ENCODE results near the gene MATN1. TPM values are rescaled to one million over a fixed set of nuclear protein-coding genes. Genes with fewer than 3 reads are reported as not detected.
A peak's percentile ranks its signal among the peaks of the same experiment; 100 is the strongest.

Gene MATN1
- total RNA-seq, 1 donor from 2014 or later, result 0.47 TPM

DNA sequence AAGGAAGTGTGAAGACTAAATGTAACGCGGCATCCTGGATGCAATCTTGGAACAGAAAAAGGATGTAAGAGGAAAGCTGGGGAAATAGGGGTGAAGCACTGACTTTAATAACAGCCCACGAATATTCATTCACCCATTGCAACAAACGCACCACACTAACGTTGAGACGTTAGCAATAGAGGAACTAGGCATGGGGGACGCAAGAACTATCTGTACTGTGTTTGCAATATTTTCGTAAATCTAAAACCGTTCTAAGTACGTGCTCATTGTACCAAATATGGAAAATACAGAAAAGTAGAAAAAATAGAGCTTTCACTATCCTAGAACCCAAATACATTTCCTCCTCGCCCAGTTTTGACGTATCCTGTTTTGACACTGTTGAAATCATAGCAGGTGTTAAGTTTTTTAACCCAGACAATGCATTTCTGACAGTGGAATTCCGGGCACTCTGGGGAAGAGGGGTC is 30.3 kb upstream of the MATN1 start:
- no peak overlapping the region for H3K27ac Mint-ChIP-seq (ENCODE audit: unreplicated experiment)
- no peak for DNase-seq (ENCODE audit: low spot score)
- H3K9me3 Mint-ChIP-seq (ENCODE audit: low read depth), result no peaks in the 10 kb centered on the region
- peaks cover 13% of the 10 kb centered on the region for H3K4me1 Mint-ChIP-seq (ENCODE audit: low read depth)
- TF ChIP-seq, protein P1, sequence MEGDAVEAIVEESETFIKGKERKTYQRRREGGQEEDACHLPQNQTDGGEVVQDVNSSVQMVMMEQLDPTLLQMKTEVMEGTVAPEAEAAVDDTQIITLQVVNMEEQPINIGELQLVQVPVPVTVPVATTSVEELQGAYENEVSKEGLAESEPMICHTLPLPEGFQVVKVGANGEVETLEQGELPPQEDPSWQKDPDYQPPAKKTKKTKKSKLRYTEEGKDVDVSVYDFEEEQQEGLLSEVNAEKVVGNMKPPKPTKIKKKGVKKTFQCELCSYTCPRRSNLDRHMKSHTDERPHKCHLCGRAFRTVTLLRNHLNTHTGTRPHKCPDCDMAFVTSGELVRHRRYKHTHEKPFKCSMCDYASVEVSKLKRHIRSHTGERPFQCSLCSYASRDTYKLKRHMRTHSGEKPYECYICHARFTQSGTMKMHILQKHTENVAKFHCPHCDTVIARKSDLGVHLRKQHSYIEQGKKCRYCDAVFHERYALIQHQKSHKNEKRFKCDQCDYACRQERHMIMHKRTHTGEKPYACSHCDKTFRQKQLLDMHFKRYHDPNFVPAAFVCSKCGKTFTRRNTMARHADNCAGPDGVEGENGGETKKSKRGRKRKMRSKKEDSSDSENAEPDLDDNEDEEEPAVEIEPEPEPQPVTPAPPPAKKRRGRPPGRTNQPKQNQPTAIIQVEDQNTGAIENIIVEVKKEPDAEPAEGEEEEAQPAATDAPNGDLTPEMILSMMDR (IDR thresholded peaks at IDR 0.05), result no peak
- no peaks in the 10 kb centered on the region for H3K36me3 Mint-ChIP-seq (ENCODE audit: low read depth)
- no peak overlapping the region for H3K4me3 Mint-ChIP-seq (ENCODE audit: unreplicated experiment)
- peaks cover 6% of the 10 kb centered on the region for H3K27me3 Mint-ChIP-seq (ENCODE audit: low read depth)

DNA sequence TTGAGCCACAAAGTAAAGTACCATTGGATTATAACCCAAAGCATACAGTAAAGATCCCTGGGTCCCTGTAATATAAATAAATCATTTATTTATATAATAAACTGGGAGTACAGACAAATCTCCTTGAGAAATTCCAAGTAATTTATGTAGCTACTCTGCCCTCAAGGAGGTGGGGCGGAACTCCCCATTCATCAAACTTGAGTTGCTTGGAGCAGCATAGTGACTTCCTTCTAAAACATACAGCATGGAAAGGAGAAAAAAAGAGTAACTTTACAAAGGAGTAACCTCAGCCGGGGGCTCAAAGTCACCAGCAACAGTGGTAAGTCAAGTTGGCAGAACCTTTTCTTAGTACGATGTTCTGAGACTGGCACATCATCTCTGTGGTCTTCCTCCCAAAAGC is 29.7 kb upstream of the MATN1 start:
- Mint-ChIP-seq H3K4me1 (ENCODE audit: low read depth) (peaks cover 14% of the 10 kb centered on the region), H3K36me3 (ENCODE audit: low read depth) (no peaks in the 10 kb centered on the region), H3K4me3 (ENCODE audit: unreplicated experiment) (no peak overlapping the region), H3K27ac (ENCODE audit: unreplicated experiment) (no peak overlapping the region), H3K9me3 (ENCODE audit: low read depth) (no peaks in the 10 kb centered on the region), H3K27me3 (ENCODE audit: low read depth) (peaks cover 6% of the 10 kb centered on the region)
- no peak for DNase-seq (ENCODE audit: low spot score)
- TF ChIP-seq, protein P1 (IDR thresholded peaks at IDR 0.05), result no peak

DNA sequence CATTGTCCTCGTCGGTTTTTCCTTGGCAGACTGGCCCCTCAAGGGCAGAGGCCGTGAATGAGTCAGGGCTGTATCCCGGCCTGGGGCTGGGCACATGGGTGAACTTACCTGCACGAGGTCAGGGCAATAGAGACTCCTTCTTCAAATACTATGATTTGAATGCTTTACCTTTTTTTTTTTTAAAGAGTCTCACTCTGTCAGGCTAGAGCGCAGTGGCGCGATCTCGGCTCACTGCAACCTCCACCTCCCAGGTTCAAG is 29.2 kb upstream of the MATN1 start:
- TF ChIP-seq, protein P1 (IDR thresholded peaks at IDR 0.05), result no peak
- DNase-seq (ENCODE audit: low spot score), result peak; percentile 61
- no peaks in the 10 kb centered on the region for H3K36me3 Mint-ChIP-seq (ENCODE audit: low read depth)
- no peak overlapping the region for H3K27ac Mint-ChIP-seq (ENCODE audit: unreplicated experiment)
- H3K9me3 Mint-ChIP-seq (ENCODE audit: low read depth), result no peaks in the 10 kb centered on the region
- peaks cover 6% of the 10 kb centered on the region for H3K27me3 Mint-ChIP-seq (ENCODE audit: low read depth)
- no peak overlapping the region for H3K4me3 Mint-ChIP-seq (ENCODE audit: unreplicated experiment)
- peaks cover 14% of the 10 kb centered on the region for H3K4me1 Mint-ChIP-seq (ENCODE audit: low read depth)

DNA sequence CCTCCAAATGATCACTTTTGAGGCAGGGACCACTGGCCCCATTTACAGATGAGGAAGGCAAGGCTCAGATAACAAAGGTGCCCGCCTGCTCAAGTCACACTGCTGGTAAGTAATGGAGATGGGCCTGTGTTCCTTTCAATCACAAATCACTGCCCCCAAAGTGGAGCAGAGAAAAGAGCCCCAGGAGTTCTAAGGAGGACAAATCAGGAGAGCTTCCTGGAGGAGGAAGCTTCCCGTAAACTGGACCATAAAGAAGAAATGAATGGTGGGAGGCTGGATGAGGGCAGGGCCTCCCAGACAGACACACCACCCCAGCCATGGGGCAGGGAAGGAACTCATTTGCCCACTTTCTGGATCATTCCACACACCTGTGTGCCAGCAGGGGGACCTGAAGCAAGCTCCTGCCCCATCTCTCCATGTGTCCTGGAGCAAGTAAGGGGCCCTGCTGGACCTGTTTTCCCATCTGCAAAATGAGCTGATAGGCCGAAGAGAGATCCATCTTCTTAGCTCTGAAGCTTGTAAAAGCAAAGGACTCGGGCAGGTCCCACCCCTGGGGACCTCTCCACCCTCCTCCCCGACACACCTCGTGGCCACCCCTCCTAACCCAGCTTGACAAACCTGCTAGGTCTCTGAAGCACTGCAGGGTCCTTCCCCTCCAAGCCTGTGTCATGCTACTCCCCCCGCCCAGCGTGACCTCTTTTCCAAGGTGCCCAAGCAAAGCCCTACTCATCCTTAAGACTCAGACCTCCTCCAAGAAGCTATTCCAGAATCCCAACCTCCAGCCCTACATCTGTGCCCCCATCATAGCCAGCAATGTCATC is 28.7 kb upstream of the MATN1 start:
- H3K27ac Mint-ChIP-seq (ENCODE audit: unreplicated experiment), result no peak overlapping the region
- peak; percentile 43 for DNase-seq (ENCODE audit: low spot score)
- peaks cover 10% of the 10 kb centered on the region for H3K4me1 Mint-ChIP-seq (ENCODE audit: low read depth)
- H3K36me3 Mint-ChIP-seq (ENCODE audit: low read depth), result no peaks in the 10 kb centered on the region
- no peaks in the 10 kb centered on the region for H3K9me3 Mint-ChIP-seq (ENCODE audit: low read depth)
- H3K4me3 Mint-ChIP-seq (ENCODE audit: unreplicated experiment), result no peak overlapping the region
- TF ChIP-seq, protein P1 (IDR thresholded peaks at IDR 0.05), result no peak
- peaks cover 7% of the 10 kb centered on the region for H3K27me3 Mint-ChIP-seq (ENCODE audit: low read depth)

DNA sequence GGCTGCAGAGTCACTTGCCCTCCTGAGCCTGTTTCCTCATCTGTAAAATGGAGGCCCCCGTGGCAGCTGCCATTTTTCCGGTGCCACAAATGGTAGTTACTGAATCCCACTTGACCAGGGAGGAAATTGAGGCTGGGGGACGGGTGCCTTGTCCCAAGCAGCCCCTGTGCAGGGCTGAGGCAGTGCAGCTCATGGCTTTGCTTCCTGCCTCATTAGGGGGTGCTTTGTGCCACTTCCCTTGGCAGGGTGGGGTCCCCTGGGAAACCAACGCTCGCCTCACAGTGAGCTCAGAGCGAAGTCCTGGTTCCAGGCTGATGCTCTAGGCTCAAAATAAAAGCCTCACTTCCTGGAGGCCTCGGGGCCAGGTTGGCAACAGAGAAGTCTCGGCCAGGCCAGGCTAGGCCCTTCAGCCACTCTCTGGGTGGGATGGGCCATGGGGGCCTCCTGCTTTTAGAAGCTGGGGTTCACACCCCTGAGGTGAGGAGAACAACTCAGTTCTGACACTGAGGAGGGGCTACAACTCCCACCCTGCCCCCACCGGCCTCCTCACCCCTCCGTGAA is 27.4 kb upstream of the MATN1 start:
- TF ChIP-seq, protein P1 (IDR thresholded peaks at IDR 0.05), result no peak
- H3K9me3 Mint-ChIP-seq (ENCODE audit: low read depth), result no peaks in the 10 kb centered on the region
- peak; percentile 75 for DNase-seq (ENCODE audit: low spot score)
- H3K27me3 Mint-ChIP-seq (ENCODE audit: low read depth), result peaks cover 14% of the 10 kb centered on the region
- no peaks in the 10 kb centered on the region for H3K36me3 Mint-ChIP-seq (ENCODE audit: low read depth)
- no peak overlapping the region for H3K4me3 Mint-ChIP-seq (ENCODE audit: unreplicated experiment)
- H3K4me1 Mint-ChIP-seq (ENCODE audit: low read depth), result peaks cover 3% of the 10 kb centered on the region
- H3K27ac Mint-ChIP-seq (ENCODE audit: unreplicated experiment), result no peak overlapping the region
